ENCODE data around the gene ADAMTS16.

DNA sequence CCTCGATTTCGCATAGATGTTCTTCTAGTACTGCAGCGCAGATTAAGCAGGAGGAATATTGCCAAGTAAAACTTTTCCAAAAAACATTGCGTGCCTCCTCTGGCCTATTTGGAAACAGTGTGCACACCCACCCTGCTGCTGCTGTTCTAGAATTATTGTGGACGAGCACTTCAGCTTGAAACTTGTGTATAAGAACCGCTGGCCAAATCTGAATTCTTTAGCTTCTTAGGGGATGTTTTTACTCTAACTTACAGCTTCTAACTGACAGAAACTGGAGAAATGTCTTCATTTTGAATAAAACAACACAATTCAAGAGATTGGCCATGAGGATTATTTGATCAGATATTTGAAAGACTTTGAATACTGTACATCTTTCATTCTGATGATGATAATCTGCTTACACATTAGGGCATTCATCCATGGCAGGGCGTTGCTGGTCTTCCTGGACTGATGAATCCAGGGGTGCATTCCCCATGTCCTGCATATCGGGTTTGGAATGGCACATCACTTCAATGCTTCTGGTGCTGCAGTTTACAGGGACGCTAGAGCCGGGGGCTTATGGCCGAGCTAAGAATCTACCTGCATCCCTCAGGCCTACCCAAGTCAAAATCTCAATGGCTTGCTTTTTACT is 6.5 kb downstream of the ADAMTS16 start:
- TF ChIP-seq, protein P1, sequence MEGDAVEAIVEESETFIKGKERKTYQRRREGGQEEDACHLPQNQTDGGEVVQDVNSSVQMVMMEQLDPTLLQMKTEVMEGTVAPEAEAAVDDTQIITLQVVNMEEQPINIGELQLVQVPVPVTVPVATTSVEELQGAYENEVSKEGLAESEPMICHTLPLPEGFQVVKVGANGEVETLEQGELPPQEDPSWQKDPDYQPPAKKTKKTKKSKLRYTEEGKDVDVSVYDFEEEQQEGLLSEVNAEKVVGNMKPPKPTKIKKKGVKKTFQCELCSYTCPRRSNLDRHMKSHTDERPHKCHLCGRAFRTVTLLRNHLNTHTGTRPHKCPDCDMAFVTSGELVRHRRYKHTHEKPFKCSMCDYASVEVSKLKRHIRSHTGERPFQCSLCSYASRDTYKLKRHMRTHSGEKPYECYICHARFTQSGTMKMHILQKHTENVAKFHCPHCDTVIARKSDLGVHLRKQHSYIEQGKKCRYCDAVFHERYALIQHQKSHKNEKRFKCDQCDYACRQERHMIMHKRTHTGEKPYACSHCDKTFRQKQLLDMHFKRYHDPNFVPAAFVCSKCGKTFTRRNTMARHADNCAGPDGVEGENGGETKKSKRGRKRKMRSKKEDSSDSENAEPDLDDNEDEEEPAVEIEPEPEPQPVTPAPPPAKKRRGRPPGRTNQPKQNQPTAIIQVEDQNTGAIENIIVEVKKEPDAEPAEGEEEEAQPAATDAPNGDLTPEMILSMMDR (IDR thresholded peaks at IDR 0.05; ENCODE audit: poor library complexity) = no peak
- TF ChIP-seq EZH2 (IDR thresholded peaks at IDR 0.05; ENCODE audit: borderline replicate concordance) = no peak

All from hepatocyte (in vitro differentiated cells).